Epithelial cell of esophagus (primary cell): ENCODE data around the gene ADGRB2.

Source experiments
- DNase-seq: peaks from one replicate; pipeline ENCODE4 v3.0.0; 2010; ENCODE audit warnings: low read depth
- H3K4me3 ChIP-seq: 2 replicates; pipeline ENCODE4 v1.5.1; 2011; ENCODE audit warnings: mild to moderate bottlenecking, low read length, control low read depth
- CTCF ChIP-seq: IDR thresholded peaks from 2 replicates; pipeline ENCODE4 v1.5.1; 2011; ENCODE audit warnings: low read depth, mild to moderate bottlenecking, low read length, control low read depth, inconsistent platforms; ENCODE audit not compliant: insufficient read depth; ENCODE audit errors: missing control alignments

ADGRB2 gene

GRCh38 chr1:31750858-31751510 lies 13.2 kb downstream of the ADGRB2 start:
- TF ChIP-seq CTCF: no peak
- H3K4me3 ChIP-seq: no peak overlapping the region
- peak; percentile 14 for DNase-seq

- DNase-seq: no peak
- TF ChIP-seq CTCF: no peak
- no peak overlapping the region for H3K4me3 ChIP-seq
These were observed 14.1 kb downstream of the ADGRB2 start for GRCh38 chr1:31749785-31750735.

GRCh38 chr1:31748365-31748764 lies 15.8 kb downstream of the ADGRB2 start:
- H3K4me3 ChIP-seq: no peak overlapping the region
- TF ChIP-seq CTCF: no peak
- DNase-seq: peak; percentile 45

GRCh38 chr1:31747304-31747703 lies 16.8 kb downstream of the ADGRB2 start:
- no peak for DNase-seq
- H3K4me3 ChIP-seq: no peak overlapping the region
- TF ChIP-seq CTCF: no peak

- no peak for TF ChIP-seq CTCF
- DNase-seq: no peak
- no peak overlapping the region for H3K4me3 ChIP-seq
These were observed 17.5 kb downstream of the ADGRB2 start for GRCh38 chr1:31746687-31747086.

- no peak for DNase-seq
- no peak overlapping the region for H3K4me3 ChIP-seq
- TF ChIP-seq CTCF: no peak
These were observed 18.0 kb downstream of the ADGRB2 start for GRCh38 chr1:31745946-31746670.
